NCI-H2107 (cell line): Measurements from ENCODE around the gene MYLIP.

Experiments used
- DNase-seq: peaks from one replicate; lab custom pipeline; 2025; lab: John Stamatoyannopoulos, UW

The MYLIP gene

DNA sequence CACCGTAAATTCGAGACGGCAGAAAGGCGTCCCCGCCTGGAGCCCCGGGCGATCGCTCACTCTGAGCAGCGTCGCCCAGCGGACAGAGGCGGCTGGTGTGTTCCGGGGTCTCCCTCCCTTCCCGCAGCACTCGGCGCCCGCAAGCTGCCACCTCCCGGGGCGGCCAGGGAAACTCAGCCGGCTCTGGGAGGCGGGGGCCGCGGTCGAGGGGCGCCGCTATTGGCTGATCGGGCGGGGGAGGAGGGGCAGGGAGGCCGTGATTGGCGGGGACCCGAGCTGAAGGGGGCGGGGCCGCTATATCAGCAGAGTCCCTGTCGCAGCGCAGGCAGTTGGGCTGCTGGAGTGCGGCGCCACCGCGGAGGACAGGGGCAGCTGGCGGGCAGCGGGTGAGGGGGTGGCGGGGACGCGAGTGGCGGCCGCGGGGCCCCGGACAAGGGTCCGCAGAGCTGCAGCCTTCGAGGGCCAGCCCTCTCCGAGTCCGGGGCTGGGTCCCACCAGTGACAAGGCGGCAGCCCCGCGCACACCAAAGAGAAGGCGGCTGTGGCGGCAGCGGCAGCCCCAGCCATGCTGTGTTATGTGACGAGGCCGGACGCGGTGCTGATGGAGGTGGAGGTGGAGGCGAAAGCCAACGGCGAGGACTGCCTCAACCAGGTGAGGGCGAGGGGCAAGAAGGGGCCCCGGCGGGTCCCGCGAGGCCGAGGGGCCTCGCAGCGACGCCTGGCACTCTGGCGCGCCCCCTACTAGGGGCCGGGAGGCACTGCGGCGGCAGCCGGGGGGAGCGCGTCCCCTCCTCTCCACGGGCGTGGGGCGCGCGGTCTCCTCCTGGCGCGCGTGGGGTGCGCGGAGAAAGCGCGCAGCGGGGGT, at the start of gene MYLIP:
MYLIP (plus strand) TSS at position 328 of the 864 bp plus-strand sequence; CDS start at position 565, 237 bp downstream.
- peak; percentile 78 for DNase-seq

DNA sequence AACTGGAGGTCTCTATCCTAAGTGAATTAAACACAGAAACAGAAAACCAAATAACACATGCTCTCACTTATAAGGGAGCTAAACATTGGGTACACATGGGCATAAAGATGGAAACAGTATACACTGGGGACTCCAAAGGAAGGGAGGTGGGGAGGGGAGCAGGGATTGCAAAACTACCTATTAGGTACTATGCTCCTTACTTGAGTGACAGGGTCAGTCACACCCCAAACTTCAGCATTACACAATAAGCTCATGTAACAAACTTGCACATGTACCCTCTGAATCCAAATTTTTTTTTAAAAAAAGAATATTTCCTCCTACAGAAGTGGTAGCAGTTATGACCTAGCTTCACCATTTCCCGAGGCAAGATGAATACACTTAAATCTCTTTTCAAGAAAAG, 49.5 kb upstream of the MYLIP start:
- DNase-seq = no peak

DNA sequence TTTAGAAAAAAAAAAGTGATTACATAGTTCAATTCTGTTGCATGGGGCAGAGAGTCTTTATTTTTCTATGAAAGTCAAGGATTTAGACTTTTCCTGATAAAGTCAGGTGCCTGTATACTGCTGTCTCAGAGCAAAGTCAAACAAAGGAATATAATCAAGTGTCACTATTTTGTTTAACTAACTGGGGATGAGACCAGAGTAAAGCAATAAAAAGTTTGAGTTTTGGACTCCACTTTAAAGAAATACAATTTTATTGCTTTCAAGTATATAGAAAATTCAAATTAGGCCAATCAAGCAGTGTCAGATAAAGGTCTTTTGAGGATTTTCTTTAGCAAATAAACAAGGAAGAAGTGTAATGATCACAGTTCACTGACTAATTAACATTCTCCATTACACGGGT, 48.7 kb upstream of the MYLIP start:
- DNase-seq = no peak

DNA sequence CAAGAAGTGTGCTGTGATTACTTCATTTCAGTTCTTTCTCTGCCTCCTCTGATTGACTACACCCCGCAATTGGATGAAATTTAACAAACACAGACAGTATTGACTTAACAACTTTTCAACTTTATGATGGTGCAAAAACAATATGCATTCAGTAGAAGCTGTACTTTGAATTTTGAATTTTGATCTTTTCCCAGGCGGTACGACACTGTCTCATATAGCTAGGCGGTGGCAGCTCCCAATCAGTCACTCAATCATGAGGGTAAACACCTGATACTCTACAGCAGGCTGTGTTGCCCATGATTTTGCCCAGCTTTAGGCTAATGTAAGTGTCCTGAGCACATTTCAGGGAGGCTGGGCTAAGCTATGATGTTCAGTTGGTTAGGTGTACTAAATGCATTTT, 47.6 kb upstream of the MYLIP start:
- DNase-seq = no peak

DNA sequence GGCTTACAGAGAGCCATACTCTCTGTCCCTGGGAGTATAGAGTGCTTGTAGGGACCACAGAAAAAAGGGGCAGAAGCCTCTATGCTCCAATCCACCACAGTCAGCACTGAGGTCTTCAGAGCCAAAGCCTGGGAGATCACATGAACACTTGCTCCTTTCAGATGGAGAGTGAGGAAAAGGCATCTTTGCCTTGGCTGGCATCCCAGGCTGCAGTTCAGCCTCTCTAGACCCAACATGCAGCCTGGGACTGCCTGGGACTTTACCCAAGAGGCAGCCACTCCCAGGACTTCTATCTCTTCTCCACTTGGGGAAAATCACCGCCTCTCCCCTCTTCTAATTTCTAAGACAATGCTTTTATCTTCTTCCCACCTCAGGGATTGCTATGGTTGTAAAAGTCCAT, 46.5 kb upstream of the MYLIP start:
- no peak for DNase-seq

DNA sequence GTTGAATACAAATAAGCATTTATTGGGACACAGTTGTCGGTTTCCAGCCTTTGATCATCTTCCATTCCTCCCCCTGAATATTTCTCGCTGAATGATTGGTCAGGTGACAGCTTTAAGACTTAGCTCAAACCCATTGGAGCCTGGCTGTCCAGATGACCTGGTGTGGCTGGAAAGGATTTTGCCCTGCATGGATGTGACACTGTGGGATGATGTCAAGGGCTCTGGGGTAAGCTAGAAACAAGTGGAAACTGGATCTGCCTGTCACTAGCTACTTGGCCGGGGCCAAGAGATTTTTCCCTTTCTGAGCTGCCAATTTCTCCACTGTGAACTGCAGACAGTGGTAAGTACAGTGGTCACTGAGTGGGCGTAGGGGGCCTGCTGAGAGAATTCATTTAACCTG, 41.9 kb upstream of the MYLIP start:
- no peak for DNase-seq

DNA sequence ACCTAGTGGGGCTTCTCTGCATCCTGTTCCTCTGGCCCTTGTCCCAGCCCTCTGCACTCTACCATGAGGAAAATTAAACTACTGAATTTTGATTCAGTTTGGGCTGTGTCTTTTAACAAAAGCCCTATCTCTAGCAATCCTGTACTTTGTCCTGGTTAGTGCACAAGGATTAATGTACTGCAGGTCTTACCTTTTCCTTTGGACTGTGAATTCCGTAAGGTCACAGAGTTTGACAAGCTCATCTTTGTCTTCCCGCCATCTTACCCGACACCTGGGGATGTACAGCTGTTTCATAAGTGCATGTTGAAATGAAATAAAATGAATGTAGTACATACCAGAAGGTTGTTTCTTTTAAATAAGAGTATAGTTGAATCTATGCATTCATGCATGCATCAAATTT, 41.5 kb upstream of the MYLIP start:
- DNase-seq = no peak

DNA sequence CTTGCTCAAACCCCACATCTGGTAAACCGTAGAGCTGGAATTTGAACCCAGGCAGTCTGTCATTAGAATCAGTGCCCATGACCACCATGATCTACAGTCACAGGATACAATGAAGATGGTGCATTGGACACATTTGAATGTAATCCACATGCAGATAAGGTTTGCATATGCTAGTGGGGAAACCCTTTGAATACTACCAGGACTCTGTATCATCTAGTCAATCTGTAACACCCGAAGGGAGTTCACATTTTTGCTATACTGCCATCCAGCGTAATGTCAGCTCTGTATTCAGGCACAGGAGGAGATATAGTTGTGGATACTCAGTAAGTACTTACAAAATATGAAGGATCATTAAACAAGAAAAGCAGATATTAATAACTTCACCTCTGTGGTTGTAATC, 40.5 kb upstream of the MYLIP start:
- DNase-seq = no peak

DNA sequence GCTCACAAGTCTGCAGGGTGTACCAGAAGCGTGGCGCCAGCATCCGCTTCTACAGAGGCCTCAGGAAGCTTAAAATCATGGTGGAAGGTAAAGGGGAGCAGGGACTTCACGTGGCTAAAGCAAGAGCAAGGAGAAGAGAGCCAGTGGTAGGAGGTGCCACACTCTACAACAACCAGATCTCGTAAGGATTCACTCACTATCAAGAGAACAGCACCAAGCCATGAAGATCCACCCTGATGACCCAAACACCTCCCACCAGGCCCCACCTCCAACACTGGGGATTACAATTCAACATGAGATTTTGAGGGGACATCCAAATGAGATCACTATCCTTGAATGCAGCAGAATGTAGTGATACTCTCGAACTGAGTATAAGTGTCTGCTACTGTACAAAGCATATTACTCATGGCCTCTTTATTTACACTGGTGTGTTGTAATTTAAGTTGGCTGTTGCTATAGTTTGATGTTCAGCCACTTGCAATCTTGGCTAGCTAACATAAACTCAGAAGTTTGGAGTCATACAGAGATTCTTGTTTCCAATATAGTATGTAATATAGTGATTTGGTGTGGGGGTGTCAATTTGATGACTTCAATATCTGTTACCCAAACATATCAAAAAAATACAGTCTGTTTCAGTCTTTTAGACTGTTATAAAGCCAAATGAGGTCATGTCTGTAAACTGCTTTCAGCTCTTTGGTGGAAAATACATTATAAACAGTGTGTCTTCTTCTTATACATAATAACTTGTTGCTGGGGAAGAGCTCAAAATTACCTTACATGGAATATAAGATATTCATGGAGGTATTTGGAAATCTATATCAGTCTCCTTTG, 39.4 kb upstream of the MYLIP start:
- DNase-seq = no peak

DNA sequence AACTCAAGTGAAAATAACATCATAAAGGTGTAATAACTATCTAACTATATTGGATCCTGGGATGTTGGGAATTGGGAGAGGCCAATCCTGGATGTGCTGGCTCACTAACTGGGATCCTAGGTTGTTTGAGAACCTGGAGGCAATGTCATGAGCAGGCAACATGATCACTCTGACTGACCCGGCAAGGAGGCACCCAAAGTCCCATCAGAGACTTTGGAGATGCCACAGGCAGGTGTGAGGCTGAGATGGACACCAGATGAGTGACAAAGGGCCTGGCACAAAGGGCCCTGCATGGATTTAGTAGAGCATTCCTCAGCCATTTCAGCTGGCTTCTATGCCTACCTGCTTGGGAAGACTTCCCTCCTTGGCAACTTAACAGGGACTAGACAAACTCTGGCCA, 38.4 kb upstream of the MYLIP start:
- no peak for DNase-seq

DNA sequence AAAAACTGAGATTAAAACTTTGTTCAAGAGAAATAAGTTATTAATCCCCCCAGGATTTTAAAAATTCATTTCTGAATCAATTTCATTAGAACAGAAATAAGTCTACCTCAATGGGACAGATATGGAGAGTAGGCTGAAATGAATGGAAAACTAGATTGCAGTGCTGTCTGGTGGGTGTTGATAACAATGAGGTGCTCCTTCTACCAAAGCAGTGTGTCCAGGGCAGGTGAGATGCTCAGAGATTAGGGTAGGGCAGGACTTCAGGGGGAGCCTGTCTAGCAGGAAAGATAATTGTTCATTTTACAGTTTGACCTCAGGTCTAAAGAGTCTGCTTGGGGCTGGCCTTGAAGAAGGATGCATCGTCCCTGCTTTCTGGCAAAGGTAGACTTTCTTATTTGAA, 38.0 kb upstream of the MYLIP start:
- no peak for DNase-seq

DNA sequence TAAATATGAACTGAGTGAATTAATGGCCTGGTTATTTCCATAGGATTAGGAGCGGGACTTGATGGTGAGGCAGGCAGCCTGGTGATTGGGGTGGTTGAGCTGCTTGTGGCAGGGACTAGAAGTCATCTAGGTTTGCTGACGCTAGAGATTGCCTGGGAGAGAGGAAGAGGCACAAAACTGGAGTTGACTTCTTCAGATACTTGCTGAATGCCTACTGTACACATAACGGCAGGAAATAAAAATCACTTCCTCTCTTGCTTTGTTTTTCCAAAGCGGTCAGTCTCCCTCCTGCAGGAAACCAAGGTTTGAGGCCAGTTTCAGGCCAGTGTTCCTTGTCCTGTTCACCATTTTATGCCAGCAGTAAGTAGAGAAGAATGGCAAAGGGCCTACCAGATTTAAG, 36.7 kb upstream of the MYLIP start:
- DNase-seq = no peak

DNA sequence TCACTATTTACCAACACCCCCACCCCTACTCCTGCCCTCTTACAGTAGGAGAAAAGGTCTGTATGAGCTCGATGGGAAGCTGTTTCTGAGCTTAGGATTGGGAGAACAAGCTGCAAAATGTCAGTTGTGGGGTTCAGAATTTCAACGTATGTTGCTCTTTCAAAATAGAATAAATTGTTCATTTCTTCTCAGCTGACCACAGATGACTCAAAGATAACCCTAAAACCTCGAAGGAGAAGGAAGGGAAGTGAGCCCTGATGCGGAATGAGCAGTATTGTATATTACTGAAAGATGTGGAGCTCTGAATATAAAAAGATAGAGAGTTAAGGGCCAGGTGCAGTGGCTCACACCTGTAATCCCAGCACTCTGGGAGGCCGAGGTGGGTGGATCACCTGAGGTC, 35.9 kb upstream of the MYLIP start:
- no peak for DNase-seq

DNA sequence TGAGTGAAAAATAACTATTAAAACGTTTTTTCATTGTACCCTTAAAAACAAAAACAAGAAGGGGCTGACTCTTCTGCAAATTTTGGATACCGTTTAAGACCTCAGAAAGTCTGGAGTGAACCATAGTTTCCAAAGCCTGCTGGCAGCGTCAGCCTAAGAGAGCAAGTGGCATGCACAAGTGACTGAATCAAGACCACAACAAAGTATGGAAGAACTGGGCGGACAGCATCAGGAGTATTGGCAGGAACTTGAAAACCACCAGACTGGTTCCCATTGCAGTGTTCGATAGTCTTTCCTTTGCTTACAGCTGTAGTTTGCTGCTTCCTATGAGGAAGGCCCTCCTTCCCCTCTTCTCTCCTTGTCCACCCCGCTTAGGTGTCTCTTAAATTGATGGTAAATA, 33.7 kb upstream of the MYLIP start:
- no peak for DNase-seq

DNA sequence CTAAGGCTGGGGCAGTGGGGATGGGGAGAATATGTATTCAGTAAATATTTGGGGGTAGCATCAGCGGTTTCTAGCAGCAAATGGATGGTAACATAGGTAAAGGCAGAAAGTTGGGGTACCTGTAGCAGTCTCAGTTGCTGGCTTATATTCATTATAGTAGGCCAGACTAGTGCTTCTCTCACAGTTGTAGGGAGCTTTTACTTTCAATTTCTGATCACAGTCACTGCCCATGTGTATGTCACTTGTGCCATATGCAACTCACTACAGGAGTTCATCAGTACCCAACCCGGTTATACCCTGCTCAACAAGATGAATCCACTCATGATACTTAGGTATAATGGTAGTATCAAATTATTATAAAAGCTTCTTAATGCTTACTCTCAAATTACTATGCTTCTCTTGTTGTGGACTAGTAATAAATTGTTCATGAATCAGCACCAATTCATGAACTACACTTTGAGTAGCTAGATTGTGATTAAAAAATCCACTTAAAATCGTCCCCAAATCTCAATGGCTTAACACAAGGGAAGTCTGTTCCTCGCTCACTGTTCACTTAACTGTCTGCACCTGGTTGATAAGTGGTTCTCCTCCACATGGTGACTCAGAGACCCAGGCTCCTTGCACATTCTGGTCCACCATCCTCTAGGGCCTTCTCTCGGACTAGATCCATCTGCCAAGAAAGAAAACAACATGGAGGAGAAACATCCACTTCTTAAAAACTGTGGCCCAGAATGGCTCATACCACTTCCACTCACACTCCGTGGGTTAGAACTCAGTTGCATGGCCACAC, 31.3 kb upstream of the MYLIP start:
- no peak for DNase-seq

DNA sequence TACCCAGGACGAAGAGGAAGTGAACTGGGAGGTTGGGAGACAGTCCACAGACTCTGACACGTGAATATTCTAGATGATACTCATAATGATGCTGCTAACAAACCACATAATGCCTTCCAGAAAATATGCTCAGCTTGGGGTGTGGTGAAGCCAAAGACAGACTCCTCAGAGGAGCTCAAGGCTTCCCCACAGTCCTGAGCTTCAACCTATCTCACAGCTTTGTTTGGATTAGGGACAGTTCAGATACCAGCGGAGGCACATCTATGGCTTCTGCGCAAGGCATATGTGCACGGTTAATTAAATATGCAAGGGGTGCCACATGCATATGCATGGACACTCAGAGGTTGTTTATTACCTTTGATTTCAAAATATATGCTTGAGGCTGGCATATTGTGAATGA, 30.7 kb upstream of the MYLIP start:
- no peak for DNase-seq

DNA sequence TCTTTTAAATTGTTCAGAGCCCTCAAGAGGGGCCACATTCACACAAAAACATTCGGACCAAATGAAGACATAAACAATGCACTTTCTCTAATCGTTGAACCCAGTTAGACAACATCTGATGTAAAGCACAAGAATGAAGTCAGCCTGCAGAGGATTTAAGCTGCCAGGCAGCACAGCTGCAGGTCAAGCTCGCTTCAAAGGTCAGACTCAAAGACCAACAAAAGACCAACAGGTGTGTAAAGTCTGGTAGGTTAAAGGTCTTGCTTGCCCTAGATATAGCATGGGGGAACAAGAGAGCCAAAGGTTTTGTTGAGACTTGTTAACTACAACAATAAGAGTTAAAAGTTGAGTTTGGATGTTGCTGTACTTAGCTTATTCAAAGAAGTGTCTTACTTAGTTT, 26.7 kb upstream of the MYLIP start:
- no peak for DNase-seq

DNA sequence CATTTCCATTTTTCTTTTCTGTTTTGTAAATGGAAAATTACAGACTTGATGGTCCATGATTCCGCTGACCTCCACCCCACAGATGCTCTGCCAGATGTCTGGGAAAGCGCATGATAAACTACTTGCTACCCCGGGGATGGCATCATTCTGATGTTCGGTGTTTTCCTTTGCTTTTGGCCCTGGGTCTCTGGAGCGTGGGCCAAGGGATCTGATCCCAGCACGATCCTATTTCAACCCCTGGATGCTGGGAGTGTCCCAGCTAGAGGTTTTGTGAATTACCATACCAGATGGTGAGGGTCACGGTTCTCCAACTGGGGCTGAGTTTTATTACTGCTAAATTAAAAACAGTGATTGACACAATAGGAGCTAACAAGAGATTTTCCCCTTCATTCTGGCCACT, 25.2 kb upstream of the MYLIP start:
- no peak for DNase-seq

DNA sequence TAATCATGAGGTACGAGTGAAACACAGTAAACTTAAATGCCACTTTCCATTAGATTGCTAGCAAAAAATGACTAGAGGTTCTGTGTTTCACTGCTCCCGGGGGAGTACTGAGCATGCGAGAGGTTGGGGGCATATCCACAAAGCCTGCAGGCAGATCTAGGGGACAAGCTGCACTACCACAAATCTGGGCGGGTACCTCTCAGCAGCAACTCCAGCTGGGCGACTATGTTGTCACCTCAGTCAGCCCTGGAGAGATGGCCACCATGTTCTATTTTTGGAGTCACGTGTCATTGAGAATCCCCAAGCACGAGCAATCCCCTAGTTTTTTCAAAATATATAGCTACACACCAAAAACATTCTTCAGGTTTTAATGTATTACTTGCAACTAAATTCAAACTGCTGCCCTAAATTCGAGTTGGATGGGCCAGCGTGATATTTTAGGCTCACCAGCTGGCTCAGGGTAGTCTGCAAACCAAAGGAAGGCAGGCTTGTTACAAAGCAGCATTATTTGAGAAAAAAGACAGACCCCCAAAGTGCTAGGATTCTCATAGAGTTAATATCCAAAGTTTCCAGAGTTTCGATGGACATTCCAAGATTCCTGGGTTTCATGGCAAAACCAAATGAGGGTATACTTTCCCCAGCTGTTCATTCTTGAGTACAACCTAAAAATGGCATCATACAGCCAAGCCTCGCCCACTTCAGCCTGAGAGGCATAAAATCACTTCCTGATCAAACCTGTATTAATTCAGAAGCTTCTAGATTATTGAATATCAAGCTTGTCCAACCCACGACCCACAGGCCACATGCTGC, 24.1 kb upstream of the MYLIP start:
- no peak for DNase-seq

DNA sequence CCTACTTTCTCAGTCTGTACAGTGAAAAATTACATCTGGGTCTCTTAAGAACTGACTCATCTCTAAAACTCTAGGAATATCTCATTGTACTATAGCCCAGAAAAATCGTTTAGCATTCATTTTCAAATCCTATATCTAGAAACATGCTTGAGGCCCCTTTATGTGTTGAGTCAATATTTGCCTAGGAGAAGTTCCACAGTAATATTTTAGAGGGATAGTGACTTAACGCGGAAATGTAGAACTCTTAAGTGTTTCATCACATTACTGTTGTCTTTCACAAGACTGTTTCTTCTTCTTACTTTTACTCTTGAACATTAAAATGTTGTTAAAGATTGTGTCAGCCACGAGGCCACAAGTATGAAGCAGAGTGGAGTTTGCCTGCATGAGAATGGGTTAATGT, 23.0 kb upstream of the MYLIP start:
- no peak for DNase-seq

DNA sequence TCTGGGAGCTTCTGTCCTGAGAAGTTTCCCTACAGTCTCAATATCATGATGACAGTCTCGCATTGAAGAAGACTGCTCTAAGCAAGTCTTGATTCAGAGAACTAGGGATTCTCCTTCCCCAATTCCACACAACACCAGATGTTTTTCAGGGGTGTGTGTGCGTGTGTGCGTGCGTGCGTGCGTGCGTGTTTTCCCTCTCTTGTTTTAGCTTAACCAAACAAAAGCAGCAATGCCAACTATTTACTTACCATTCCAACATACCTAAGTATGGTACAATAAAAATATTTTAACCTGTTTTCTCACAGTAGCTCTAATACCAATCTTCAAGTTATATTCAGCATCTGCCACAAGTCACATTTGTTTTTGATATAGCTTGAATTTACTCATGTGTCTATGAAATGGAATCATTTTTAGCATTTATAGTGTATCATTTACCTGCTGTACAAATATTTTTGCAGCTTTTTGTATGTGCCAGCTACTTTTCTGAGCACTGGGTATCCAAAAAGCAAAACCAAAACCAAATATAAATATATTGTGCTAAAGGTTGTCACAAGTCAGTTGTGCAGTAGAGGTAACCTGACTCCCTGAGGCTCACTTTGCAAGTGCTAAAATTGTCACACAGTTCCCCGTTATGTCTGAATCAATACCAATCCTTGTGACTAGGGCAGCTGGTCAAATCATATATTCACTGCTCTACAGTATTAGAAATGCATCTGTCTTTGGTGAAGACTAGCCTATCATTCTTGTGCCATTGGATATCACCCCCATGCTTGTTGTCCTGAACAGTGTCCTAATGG, 21.7 kb upstream of the MYLIP start:
- no peak for DNase-seq
